ENCODE measurements around the gene TMEM86B.

DNA sequence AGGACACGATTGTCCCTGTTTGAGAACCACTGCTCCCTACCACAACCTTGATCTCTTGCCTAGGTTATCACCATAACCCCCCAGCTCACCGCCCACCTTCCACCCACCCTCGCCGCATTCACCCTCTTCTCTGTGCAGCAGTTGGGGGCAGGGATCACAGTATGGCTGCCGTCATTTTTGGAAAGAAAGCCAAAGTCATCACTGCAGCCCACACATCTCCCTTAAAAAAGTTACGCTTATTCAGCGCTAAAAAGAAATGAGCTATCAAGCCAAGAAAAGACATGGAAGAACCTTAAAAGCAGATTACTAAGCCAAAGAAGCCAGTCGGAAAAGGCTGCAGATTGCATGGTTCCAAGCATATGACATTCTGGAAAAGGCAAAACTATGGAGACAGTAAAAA, 40.7 kb upstream of the TMEM86B start:
- TF ChIP-seq, protein P1, sequence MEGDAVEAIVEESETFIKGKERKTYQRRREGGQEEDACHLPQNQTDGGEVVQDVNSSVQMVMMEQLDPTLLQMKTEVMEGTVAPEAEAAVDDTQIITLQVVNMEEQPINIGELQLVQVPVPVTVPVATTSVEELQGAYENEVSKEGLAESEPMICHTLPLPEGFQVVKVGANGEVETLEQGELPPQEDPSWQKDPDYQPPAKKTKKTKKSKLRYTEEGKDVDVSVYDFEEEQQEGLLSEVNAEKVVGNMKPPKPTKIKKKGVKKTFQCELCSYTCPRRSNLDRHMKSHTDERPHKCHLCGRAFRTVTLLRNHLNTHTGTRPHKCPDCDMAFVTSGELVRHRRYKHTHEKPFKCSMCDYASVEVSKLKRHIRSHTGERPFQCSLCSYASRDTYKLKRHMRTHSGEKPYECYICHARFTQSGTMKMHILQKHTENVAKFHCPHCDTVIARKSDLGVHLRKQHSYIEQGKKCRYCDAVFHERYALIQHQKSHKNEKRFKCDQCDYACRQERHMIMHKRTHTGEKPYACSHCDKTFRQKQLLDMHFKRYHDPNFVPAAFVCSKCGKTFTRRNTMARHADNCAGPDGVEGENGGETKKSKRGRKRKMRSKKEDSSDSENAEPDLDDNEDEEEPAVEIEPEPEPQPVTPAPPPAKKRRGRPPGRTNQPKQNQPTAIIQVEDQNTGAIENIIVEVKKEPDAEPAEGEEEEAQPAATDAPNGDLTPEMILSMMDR (IDR thresholded peaks at IDR 0.05): no peak
- TF ChIP-seq, protein P2, sequence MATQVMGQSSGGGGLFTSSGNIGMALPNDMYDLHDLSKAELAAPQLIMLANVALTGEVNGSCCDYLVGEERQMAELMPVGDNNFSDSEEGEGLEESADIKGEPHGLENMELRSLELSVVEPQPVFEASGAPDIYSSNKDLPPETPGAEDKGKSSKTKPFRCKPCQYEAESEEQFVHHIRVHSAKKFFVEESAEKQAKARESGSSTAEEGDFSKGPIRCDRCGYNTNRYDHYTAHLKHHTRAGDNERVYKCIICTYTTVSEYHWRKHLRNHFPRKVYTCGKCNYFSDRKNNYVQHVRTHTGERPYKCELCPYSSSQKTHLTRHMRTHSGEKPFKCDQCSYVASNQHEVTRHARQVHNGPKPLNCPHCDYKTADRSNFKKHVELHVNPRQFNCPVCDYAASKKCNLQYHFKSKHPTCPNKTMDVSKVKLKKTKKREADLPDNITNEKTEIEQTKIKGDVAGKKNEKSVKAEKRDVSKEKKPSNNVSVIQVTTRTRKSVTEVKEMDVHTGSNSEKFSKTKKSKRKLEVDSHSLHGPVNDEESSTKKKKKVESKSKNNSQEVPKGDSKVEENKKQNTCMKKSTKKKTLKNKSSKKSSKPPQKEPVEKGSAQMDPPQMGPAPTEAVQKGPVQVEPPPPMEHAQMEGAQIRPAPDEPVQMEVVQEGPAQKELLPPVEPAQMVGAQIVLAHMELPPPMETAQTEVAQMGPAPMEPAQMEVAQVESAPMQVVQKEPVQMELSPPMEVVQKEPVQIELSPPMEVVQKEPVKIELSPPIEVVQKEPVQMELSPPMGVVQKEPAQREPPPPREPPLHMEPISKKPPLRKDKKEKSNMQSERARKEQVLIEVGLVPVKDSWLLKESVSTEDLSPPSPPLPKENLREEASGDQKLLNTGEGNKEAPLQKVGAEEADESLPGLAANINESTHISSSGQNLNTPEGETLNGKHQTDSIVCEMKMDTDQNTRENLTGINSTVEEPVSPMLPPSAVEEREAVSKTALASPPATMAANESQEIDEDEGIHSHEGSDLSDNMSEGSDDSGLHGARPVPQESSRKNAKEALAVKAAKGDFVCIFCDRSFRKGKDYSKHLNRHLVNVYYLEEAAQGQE (IDR thresholded peaks at IDR 0.05; ENCODE audit: insufficient read depth in 1 of 2, low read depth in 2 of 2, low read length in 1 of 2): no peak
